Astrocyte of the cerebellum (primary cell): ENCODE results near the gene PODN.

Experiments
- DNase-seq: peaks from one replicate; pipeline ENCODE4 v3.0.0-alpha.2; 2011; ENCODE audit warnings: low read depth
- H3K4me3 ChIP-seq: 2 replicates; pipeline ENCODE4 v1.5.1; 2011; ENCODE audit warnings: mild to moderate bottlenecking, low read depth, low read length, moderate library complexity
- in situ Hi-C: cut with HindIII; loops from 2 replicates; pipeline ENCODE4 v1.10.0; 2017; ENCODE audit warnings: low sequenced_read_pairs
- TF ChIP-seq, protein P1 (sequence below): IDR thresholded peaks from 2 replicates; pipeline ENCODE4 v1.5.1; 2012; ENCODE audit warnings: low read length, low read depth, moderate library complexity, mild to moderate bottlenecking; ENCODE audit errors: missing control alignments

Gene PODN

DNA sequence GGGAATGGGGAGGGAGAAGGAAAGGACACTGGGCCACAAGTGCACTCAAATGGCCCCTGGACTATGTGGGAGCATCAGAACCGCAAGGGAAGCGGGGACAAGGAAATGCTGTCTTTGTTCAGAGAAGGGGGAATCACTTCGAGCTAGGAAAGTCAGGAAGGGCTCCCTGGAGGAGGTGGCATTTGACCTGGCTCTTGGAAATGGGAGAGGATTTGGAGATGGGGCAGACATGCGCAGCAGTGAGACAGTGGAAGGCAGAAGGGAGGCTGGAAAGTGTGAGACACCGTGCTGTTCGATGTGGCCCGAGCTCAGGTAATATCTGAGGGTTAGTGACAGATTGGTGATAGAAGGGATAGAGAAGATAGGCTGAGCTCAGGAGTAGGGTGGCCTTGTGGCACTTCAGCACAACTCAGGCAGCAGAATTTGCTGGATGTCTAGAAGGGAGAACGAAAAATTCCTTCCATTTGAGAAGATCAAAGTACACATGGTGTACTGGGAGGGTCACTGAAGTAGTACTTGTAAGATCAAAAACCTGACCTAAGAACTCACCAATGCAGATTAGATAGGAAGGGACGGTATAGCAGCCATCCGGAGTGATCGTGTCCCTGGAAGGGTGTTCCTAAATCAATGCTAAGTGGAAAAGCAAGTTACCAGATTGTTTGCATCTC lies 55.1 kb downstream of the PODN start:
- no peak for DNase-seq
- no peak overlapping the region for H3K4me3 ChIP-seq
- in situ Hi-C loops = no loop called here
- TF ChIP-seq, protein P1, sequence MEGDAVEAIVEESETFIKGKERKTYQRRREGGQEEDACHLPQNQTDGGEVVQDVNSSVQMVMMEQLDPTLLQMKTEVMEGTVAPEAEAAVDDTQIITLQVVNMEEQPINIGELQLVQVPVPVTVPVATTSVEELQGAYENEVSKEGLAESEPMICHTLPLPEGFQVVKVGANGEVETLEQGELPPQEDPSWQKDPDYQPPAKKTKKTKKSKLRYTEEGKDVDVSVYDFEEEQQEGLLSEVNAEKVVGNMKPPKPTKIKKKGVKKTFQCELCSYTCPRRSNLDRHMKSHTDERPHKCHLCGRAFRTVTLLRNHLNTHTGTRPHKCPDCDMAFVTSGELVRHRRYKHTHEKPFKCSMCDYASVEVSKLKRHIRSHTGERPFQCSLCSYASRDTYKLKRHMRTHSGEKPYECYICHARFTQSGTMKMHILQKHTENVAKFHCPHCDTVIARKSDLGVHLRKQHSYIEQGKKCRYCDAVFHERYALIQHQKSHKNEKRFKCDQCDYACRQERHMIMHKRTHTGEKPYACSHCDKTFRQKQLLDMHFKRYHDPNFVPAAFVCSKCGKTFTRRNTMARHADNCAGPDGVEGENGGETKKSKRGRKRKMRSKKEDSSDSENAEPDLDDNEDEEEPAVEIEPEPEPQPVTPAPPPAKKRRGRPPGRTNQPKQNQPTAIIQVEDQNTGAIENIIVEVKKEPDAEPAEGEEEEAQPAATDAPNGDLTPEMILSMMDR = no peak

DNA sequence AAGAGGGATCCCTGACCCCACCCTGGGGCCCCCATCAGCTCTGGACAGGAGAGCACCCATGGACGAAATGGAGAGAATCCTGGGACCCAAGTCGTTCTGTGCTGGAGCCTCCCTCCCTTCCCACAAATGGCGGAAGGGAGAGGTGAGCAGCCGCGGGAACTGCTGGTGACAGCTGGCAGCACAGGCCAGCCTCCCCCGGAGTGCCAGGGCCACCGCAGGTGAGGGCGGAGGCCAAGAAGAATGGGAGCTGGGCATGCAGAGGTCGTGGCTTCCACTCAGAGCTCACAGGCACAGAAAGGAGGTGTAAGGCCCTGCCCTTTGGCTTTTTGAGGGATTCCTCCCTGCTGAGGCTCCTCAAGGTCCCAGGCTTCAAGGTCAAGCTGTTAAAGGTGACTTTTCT lies 55.8 kb downstream of the PODN start:
- TF ChIP-seq, protein P1 = no peak
- in situ Hi-C loops = no loop called here
- DNase-seq = no peak
- H3K4me3 ChIP-seq = no peak overlapping the region

DNA sequence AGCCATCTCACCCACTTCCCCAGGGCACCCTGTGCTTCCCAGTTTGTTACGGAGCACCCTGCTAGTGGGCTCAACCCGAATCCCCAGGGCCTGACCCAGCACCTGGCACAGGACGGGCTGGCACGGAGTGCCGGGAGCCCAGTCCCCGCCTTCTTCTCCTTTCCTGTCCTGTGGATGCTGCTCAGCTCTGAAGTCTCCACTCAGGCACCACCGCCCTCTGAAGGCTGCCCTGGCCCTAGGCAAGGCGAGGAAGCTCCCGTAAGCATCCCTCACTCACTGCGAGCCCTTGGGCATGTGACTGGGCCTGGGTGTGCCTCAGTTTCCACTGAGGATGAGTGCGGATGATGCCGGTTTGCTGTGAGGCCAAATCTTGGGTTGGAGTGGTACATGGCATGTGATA lies 58.6 kb downstream of the PODN start:
- no peak overlapping the region for H3K4me3 ChIP-seq
- in situ Hi-C loops = no loop called here
- no peak for DNase-seq
- TF ChIP-seq, protein P1 = no peak

DNA sequence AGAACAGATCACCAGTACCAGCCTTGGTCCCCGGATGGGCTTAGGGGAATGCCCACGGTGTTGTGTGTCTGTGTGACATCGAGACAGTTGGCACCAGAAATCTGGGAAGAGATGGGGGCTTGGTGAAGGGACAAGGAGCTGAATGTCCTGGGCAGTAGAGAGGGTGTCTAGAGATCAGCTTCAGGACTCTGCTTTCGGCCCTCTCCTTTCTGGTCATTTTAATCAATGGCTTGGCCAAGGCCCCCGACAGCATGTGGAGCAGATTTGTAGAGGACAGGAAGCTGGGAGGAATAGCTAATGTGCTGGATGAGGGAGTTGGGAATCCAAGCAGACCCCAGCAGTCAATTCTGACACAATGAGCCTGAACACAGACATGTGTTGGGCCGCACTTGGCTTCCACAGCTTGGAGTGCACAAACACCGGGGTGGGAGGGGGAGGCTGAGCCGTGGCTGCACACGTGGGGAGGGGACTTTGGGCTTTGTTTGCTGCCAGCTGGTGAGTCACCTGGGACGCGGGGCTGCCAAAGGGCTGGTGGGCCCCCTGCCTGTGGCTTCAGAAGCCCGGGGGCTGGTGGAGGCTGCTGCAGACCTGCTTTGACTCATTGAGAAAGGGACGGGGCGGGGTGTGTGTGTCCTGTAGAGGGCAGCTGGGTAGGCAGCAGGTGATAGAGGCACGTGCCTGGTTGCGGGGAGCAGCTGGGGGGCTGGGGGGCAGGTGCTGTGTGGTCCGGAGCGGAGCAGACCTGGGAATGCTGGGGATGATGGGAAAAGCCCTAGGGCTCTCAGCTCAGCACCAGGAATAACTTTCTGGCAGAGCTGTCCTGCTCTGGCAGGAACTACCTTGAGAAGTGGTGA lies 59.5 kb downstream of the PODN start:
- DNase-seq = peak; percentile 70
- in situ Hi-C loops = no loop called here
- H3K4me3 ChIP-seq = no peak overlapping the region
- TF ChIP-seq, protein P1 = no peak

DNA sequence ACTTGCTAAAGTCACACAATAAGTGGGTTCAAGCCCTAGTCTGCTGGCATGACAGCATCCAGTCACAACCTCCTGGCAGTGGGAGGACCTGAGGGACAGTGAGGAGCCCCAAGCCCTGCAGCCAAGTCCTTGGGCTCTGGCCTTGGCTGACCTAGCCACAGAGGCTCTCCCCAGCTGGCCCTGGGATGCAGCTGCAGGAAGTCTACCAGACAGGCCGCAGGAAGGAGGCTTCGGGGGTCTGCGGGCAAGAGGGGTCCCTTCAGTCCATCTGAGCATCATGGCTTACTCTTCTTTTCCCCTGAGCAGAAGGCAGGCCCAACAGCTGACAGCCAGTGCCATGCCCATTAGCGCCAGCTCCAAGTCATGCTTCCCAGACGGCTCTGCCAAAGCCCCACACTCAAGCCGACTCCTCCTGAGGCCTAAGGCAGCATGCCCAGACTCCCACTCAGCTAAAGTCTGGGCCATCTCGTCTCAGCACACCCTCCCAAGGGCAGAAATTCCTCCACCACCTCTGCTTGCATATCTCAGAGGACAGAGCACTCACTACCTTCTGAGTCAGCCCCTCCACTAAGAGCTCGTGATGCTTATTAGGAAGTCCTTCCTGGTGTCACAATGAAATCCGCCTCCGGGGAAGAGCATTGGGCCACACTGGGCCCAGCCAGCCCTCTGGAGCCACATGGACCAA lies 60.3 kb downstream of the PODN start:
- TF ChIP-seq, protein P1 = no peak
- in situ Hi-C loops = no loop called here
- no peak overlapping the region for H3K4me3 ChIP-seq
- no peak for DNase-seq

DNA sequence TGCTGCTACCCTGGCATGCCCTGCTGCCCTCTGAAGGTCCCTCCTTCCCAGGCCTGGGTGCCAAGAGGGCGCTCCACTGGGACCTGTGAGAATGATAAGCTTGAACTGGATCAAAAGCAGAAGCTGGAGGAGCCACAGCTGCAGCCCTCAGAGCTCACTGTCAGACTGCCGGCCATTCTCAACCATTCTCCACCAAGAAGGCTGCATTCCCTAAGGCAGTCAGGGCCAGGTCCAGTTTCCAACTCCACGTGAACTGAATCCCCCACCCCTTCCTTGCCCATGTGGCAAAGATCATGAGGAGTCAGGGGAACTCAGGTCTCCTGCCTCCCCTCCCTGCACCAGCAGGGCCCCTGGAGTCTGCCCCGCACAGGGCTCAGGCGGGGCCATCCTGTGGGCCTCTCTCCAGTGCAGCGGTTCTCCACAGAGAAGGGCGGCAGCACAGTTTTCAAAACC lies 61.0 kb downstream of the PODN start:
- in situ Hi-C loops = no loop called here
- no peak for DNase-seq
- H3K4me3 ChIP-seq = no peak overlapping the region
- TF ChIP-seq, protein P1 = no peak
